ENCODE data around the gene NDRG3.

GRCh38 chr20:36794116-36794474, 48.2 kb upstream of the NDRG3 start:
- TF ChIP-seq, protein P1, sequence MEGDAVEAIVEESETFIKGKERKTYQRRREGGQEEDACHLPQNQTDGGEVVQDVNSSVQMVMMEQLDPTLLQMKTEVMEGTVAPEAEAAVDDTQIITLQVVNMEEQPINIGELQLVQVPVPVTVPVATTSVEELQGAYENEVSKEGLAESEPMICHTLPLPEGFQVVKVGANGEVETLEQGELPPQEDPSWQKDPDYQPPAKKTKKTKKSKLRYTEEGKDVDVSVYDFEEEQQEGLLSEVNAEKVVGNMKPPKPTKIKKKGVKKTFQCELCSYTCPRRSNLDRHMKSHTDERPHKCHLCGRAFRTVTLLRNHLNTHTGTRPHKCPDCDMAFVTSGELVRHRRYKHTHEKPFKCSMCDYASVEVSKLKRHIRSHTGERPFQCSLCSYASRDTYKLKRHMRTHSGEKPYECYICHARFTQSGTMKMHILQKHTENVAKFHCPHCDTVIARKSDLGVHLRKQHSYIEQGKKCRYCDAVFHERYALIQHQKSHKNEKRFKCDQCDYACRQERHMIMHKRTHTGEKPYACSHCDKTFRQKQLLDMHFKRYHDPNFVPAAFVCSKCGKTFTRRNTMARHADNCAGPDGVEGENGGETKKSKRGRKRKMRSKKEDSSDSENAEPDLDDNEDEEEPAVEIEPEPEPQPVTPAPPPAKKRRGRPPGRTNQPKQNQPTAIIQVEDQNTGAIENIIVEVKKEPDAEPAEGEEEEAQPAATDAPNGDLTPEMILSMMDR (IDR thresholded peaks at IDR 0.05), result no peak
- TF ChIP-seq POLR2A (IDR thresholded peaks at IDR 0.05), result no peak
